Measurements from ENCODE around the gene CUX1.

The CUX1 gene

GRCh38 chr7:102189756-102190155, 372.3 kb downstream of the CUX1 start:
- DNase-seq (ENCODE audit: low read depth), result no peak

GRCh38 chr7:102190776-102191350, 373.4 kb downstream of the CUX1 start:
- DNase-seq (ENCODE audit: low read depth), result no peak

GRCh38 chr7:102191556-102192379, 374.3 kb downstream of the CUX1 start:
- DNase-seq (ENCODE audit: low read depth), result no peak

GRCh38 chr7:102192790-102193189, 375.4 kb downstream of the CUX1 start:
- DNase-seq (ENCODE audit: low read depth), result no peak

GRCh38 chr7:102193806-102194205, 376.4 kb downstream of the CUX1 start:
- DNase-seq (ENCODE audit: low read depth), result no peak

- DNase-seq (ENCODE audit: low read depth), result no peak
Measured at GRCh38 chr7:102195361-102195760, 377.9 kb downstream of the CUX1 start.

- DNase-seq (ENCODE audit: low read depth), result no peak
Measured at GRCh38 chr7:102196028-102196427, 378.6 kb downstream of the CUX1 start.

- no peak for DNase-seq (ENCODE audit: low read depth)
Measured at GRCh38 chr7:102197161-102197560, 379.7 kb downstream of the CUX1 start.

GRCh38 chr7:102197599-102197998, 380.2 kb downstream of the CUX1 start:
- DNase-seq (ENCODE audit: low read depth), result no peak

- no peak for DNase-seq (ENCODE audit: low read depth)
Measured at GRCh38 chr7:102198417-102198956, 381.1 kb downstream of the CUX1 start.

- no peak for DNase-seq (ENCODE audit: low read depth)
Measured at GRCh38 chr7:102201576-102201975, 384.1 kb downstream of the CUX1 start.

- DNase-seq (ENCODE audit: low read depth), result no peak
Measured at GRCh38 chr7:102202556-102202955, 385.1 kb downstream of the CUX1 start.

- no peak for DNase-seq (ENCODE audit: low read depth)
Measured at GRCh38 chr7:102203218-102203617, 385.8 kb downstream of the CUX1 start.

- no peak for DNase-seq (ENCODE audit: low read depth)
Measured at GRCh38 chr7:102204212-102204611, 386.8 kb downstream of the CUX1 start.

- no peak for DNase-seq (ENCODE audit: low read depth)
Measured at GRCh38 chr7:102205915-102206314, 388.5 kb downstream of the CUX1 start.

GRCh38 chr7:102208826-102209225, 391.4 kb downstream of the CUX1 start:
- DNase-seq (ENCODE audit: low read depth), result no peak

- DNase-seq (ENCODE audit: low read depth), result no peak
Measured at GRCh38 chr7:102210787-102211186, 393.4 kb downstream of the CUX1 start.

GRCh38 chr7:102211590-102212550, 394.4 kb downstream of the CUX1 start:
- DNase-seq (ENCODE audit: low read depth), result no peak

GRCh38 chr7:102214477-102215072, 397.1 kb downstream of the CUX1 start:
- no peak for DNase-seq (ENCODE audit: low read depth)

GRCh38 chr7:102215256-102215655, 397.8 kb downstream of the CUX1 start:
- DNase-seq (ENCODE audit: low read depth), result no peak

- DNase-seq (ENCODE audit: low read depth), result no peak
Measured at GRCh38 chr7:102215711-102216110, 398.3 kb downstream of the CUX1 start.
